GM18909 (cell line): ENCODE data around the gene KCNS1.
"Not testable (repeated sequence)": the region's sequence is repeated elsewhere in the genome, so short reads cannot be mapped to it uniquely, and the experiment has no call there.

ENCODE experiments used
- ATAC-seq: cut with Tn5 transposase; IDR thresholded peaks from one replicate; pipeline ENCODE4 v1.9.1; 2021; ENCODE audit warnings: mild to moderate bottlenecking; ENCODE audit not compliant: unreplicated experiment, poor library complexity

The KCNS1 gene

GRCh38 chr20:45082468-45082867, 18.5 kb downstream of the KCNS1 start:
- no peak for ATAC-seq

GRCh38 chr20:45080867-45081624, 19.9 kb downstream of the KCNS1 start:
- no peak for ATAC-seq

GRCh38 chr20:45077559-45077958, 23.4 kb downstream of the KCNS1 start:
- no peak for ATAC-seq

GRCh38 chr20:45073221-45073620, 27.7 kb downstream of the KCNS1 start:
- no peak for ATAC-seq

GRCh38 chr20:45072066-45072465, 28.9 kb downstream of the KCNS1 start:
- ATAC-seq: no peak

- no peak for ATAC-seq
Measured at GRCh38 chr20:45070932-45071632, 29.8 kb downstream of the KCNS1 start.

GRCh38 chr20:45069261-45069660, 31.7 kb downstream of the KCNS1 start:
- ATAC-seq: no peak

GRCh38 chr20:45067558-45067957, 33.4 kb downstream of the KCNS1 start:
- ATAC-seq: no peak

- no peak for ATAC-seq
Measured at GRCh38 chr20:45067087-45067486, 33.8 kb downstream of the KCNS1 start.

- ATAC-seq: no peak
Measured at GRCh38 chr20:45066372-45066771, 34.6 kb downstream of the KCNS1 start.

- ATAC-seq: no peak
Measured at GRCh38 chr20:45064812-45065211, 36.1 kb downstream of the KCNS1 start.

- ATAC-seq: not testable (repeated sequence)
Measured at GRCh38 chr20:45063107-45063506, 37.8 kb downstream of the KCNS1 start.

- ATAC-seq: no peak
Measured at GRCh38 chr20:45061244-45061643, 39.7 kb downstream of the KCNS1 start.

- no peak for ATAC-seq
Measured at GRCh38 chr20:45060294-45060693, 40.6 kb downstream of the KCNS1 start.

GRCh38 chr20:45059022-45059728, 41.8 kb downstream of the KCNS1 start:
- no peak for ATAC-seq

GRCh38 chr20:45058168-45058850, 42.6 kb downstream of the KCNS1 start:
- ATAC-seq: no peak

GRCh38 chr20:45056473-45057173, 44.3 kb downstream of the KCNS1 start:
- ATAC-seq: no peak

GRCh38 chr20:45055056-45055455, 45.9 kb downstream of the KCNS1 start:
- ATAC-seq: no peak

GRCh38 chr20:45053430-45054351, 47.2 kb downstream of the KCNS1 start:
- peak; percentile 10 for ATAC-seq
